NCI-H446 treated with DMSO at 0.1 percent for 48 hours (cell line): ENCODE measurements around the gene GOLGA1.

Source experiments
- DNase-seq: peaks from one replicate; lab custom pipeline; 2025; lab: John Stamatoyannopoulos, UW

Gene GOLGA1

DNA sequence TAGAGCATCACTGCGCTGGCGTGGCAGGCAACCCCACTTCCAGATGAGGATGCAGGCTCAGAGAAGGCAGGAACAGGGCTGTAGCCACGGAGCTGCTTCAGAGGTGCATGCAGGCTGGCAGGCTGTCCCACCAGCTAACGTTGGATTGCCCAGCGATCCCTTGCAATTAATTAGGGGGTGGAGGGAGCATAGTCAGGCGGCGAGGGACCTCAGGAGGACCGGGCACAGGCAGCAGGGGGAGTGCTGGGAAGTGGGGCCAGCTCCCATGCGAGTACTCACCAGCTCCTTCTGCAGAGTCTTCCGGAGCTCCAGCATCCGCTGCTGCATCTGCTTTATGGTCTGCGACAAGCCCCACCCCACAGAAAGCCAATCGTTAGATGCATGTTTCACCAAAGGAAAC lies 58.7 kb downstream of the GOLGA1 start:
- DNase-seq: no peak

DNA sequence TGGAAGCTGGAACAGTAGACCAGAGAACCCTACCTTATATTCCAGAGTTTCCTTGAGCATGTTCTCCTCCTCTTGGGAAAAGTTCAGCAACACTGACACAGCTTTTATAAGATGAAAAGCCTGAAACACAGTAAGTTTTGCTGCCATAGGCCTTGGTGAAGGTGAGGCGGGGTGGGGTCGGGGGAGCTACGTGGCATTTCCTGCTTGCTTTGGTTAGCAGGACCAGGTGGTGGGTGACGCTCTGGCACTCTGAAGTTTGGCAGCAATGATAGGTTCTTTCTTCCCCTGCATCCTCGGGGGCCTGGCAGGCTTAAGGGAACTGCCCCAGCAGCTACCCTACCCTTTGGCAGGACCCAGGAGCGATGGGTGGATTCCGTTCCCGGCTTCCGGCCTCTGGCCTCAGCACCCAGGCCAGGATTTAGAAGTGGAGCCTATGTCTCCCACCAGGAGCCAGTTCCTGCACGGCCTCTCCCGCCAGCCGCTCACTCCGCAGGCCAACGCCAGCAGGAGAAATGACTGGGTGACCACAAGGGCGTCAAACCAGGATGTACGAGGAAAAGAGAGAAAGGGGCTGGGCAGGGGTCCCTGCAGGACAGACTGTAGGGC lies 59.6 kb downstream of the GOLGA1 start:
- DNase-seq: no peak

GRCh38 chr9:124880501-124880900 lies 60.4 kb downstream of the GOLGA1 start:
- no peak for DNase-seq

GRCh38 chr9:124879226-124879625 lies 61.7 kb downstream of the GOLGA1 start:
- no peak for DNase-seq

DNA sequence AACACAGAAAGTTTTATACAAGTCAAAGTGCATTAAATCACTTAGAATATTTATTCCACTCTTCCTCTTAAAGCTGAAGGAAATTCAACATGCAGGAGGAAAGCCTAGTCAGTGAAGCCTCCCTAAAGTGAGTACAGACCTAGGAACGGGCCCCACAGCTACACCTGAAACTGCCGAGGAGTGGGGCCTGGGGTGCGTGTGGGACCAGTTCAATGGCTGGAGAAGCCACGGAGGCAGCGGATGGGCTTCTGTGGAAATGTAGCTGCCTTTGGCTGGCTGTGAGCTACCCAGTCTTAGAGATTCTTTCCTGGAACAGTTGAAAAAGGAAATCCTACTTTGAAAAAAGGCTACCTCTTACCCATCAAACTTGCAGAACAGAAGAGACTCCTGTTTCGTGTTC lies 62.4 kb downstream of the GOLGA1 start:
- no peak for DNase-seq

DNA sequence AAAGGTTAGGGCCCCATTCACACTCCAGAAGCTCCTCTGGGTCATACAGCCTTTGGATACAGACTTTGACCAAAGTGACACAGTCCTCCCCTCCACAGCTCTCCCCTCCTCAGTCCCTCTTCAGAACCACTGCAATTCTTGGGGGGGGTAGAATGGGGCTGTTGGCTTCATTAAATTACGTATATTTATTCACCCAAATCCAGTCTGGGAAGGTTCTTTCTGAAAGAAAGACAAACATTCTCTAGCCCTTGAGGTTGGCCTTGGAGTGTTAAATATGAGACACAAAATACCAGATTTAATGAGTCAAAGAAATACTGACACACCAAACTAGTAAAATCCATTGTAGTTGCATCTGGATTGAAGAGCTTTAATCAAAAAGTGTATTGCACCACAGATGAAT lies 62.9 kb downstream of the GOLGA1 start:
- no peak for DNase-seq

DNA sequence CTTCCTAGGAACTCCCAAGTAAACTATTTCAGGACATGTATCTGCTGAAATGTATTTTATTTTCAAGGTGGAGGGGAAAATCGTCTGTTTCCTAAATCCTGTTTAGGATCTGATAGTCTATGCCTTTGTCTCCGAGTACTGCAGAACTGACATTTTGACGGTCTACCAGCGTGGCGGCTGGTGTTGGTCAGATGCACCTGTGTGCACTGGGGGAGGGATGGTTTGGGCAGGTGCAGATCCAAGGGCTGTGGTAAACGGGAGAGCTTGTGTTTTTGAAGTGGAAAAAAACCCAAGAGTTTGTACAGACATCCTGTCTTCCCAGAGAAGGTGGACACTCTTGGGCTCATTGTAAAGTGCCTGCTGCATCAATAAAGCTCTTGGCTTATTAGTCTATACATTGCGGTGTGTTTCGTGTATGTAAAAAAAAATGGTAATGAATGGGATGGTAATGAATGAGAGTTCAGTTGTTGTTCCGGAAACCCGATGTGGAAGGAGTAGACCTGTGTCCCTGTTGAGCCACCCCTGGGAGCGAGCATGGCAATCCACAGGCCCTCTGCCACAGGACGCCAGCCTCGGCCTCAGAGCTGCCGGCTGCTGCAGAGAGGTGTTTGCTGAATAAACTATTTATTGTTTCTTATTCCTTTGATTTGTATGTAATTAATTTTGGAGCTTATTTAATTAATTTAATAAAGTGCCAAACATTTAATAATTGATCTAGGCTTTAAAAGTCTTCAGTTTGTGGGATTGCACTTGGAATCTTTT lies 63.7 kb downstream of the GOLGA1 start:
- DNase-seq: no peak

DNA sequence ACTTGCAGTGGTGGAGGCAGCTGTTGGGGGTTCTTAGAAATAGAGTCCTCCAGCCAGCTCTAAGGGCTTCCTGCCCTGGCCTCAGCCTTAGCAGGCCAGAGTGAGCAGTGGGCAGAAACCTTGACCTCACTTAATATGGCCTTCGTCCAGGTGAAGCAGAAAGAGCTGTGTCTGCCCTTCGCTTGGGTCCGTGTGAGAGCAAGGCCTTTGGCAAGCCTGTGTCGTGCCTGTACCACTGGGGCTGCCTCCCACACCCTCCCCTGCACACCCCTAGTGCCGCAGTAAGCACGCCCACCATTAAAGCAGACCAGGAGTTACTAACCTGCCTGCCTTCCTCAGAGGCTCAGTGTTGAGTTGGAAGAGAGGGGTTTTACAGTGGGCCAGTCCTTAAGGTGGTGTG lies 65.4 kb downstream of the GOLGA1 start:
- no peak for DNase-seq

DNA sequence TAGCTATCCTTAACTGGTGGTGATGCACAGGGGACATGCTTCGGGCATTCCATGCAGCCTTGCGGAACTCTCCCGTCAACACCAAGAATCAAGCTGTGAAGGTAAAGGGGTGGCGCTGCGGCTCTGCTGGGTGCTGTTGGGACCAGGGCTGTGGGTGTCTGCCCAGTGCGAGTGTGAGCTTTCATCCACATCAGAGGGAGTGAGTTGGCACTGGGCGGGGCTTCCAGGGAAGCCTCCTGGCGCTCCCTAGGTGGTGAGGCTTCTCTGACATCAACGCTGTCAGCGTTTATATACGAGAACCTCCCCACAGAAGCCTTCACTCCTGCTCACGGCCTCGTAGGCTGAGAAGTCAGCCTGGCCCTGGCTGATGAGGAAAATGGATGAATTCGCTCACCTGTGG lies 67.2 kb downstream of the GOLGA1 start:
- DNase-seq: no peak

DNA sequence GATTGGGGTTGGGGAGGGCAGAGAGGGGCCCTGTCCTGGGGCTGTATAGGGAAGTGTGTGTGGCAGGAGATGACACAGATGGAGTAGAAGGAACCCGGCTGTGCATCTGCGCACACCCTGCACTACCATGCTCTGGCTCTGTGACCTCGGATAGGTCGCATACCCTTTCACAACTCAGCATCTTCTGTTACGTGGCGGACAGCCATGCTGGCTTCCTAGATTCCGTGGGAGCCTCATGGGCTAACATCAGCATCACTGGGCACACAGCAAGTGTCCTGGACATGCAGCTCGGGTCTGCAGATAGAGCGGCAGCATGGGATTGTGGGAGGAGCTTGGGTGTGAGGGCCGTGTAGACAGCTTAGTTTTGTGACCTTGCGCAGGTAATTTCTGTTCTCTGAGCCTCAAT lies 69.7 kb downstream of the GOLGA1 start:
- no peak for DNase-seq

DNA sequence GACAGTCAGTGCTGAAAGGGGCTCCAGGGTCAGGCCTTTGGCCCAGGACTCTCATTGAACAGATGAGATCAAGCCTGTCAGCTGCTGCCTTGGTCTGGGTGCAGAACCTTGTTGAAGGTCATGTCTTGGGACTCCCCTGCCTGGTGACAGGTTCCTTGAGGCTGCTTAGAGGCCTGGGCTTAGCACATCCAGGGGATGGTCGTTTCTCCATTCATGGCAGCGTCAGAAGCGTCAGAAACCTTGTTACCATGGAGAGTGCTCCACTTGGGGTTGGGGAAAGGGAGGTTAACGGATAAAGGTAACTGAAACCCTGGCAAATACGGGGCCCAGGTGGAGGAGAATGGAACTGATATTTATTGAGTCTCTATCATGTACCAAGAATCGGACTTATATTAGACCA lies 70.2 kb downstream of the GOLGA1 start:
- no peak for DNase-seq

DNA sequence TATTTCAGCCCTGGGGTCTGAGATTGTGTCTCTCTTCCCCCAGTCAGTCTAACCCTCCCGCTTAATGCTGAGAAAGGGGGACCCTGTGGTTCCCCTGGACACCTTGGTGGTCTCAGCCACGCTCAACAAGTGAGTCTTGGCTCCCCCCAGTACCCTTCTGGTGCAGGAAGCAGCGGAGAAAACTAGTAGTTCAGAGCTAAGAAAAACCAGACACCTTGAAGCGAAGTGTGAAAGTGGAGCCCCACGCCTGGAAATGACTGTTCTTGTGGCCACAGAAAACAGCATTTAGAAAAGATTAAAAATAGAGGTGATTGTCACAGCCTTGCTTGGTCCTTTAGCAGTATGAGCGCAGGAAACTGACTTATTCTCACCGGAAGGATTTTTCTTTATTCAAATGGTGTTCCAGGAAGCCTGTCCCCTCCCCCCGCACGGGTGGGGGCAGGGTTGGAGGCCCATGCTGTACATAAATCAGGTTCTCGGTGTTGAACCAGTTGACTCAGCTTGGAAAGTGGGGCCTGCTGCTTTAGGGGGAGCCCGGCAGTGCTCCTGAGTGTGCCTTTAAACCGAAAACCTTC lies 70.8 kb downstream of the GOLGA1 start:
- DNase-seq: no peak

- no peak for DNase-seq
Measured at GRCh38 chr9:124869466-124869985, 71.4 kb downstream of the GOLGA1 start.

GRCh38 chr9:124868511-124869465 lies 72.1 kb downstream of the GOLGA1 start:
- DNase-seq: peak; percentile 15

DNA sequence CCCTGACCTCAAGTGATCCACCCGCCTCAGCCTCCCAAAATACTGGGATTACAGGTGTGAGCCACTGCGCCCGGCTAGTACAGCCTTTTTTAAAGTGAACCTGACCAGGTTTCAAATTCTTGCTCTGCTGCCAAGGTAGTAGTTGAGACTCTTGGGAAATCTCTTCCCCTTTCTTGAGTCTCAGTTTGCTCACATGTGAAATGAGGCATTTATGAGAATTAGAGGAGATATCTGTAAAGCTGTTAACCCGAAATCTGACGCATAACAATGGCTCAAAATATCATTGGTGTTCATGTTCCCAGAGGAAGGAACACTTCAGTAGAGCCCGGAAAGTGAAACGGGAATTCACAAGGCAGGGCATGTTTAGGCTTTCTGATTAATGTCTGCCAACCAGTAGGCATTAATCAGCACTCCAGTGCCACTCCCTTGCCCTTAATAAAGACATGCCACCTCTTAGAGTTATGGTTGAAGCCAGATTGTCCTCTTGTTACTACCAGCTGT lies 77.5 kb downstream of the GOLGA1 start:
- no peak for DNase-seq

DNA sequence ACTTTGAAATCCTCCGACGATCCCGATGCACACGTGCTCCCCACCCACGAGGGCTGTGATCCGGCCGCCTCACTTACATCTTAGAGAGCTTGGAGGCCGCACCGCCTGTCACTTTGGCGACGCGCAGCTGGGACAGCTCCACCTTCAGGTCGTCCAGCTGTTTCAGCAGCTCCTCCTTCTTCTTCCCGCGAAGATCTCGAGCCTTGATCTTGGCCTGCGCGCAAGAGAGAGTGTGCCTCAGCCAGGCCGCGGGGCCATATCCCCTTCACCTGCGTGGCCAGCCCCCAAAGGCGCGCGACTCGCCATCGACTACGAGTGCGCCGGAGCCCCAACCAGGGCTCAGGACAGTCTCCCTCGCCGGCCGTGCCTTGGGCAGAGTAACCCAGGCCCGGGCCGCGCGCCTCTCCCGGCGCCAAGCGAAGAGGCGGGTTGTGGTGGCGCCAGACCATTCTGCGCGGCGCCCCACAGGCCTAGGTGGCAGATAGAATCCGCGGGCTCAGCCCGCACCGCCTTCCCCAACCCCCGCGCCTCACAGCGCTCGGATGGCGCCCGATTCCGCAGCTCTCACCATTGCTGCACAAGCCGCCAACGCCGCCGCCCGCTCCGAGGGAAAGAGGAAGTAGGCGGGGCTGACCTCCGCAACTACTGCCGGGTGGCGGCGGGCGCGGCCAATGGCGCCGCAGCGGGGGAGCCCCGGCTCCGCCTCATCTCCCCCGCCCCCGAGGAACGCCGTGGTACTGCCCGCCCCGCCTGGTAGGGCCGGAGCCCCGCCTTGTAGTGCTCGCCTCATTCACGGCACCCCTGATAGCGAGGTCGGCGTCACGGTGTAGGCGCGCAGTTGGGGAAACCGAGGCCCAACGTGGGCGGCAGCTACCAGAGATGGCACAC lies 79.3 kb downstream of the GOLGA1 start, which contains the start of the genes ARPC5L and RPL35:
Gene ARPC5L, plus strand, starts transcription at position 789 of the 888 bp plus-strand sequence. CDS start 7,161 bp downstream, outside the sequence.
Gene RPL35, minus strand, starts transcription at position 616 of the 888 bp plus-strand sequence. Its CDS starts 45 bp downstream, at position 571.
- DNase-seq: peak; percentile 69

- DNase-seq: no peak
Measured at GRCh38 chr9:124860582-124861341, 80.1 kb downstream of the GOLGA1 start.

GRCh38 chr9:124859803-124860581 lies 80.9 kb downstream of the GOLGA1 start:
- no peak for DNase-seq
